Mesenchymal stem cell (in vitro differentiated cells and primary cell): Measurements from ENCODE around the gene EEFSEC.

Experiments used
- DNase-seq: peaks from one replicate; pipeline ENCODE4 v3.0.0-alpha.2; 2013
- H2AFZ ChIP-seq: one replicate; pipeline ENCODE4 v1.6.1; 2013; ENCODE audit warnings: low read depth, mild to moderate bottlenecking, control low read depth, inconsistent platforms, low read length, moderate library complexity
- H2AK5ac ChIP-seq: 2 replicates; pipeline ENCODE4 v1.6.1; 2013; ENCODE audit warnings: low read length, moderate library complexity, mild to moderate bottlenecking, inconsistent platforms; ENCODE audit not compliant: severe bottlenecking
- H2BK120ac ChIP-seq: one replicate; pipeline ENCODE4 v1.6.1; 2013; ENCODE audit warnings: low read depth, mild to moderate bottlenecking, inconsistent platforms, low read length, moderate library complexity
- H2BK12ac ChIP-seq, 2 experiments: one replicate each; pipeline ENCODE4 v1.6.1; 2013; ENCODE audit warnings: inconsistent platforms in 2 of 2, low read length in 2 of 2, mild to moderate bottlenecking in 2 of 2, moderate library complexity in 2 of 2, control low read depth in 1 of 2
- H2BK15ac ChIP-seq: one replicate; pipeline ENCODE4 v1.6.1; 2013; ENCODE audit warnings: mild to moderate bottlenecking, low read depth, inconsistent platforms; ENCODE audit not compliant: poor library complexity, severe bottlenecking
- H2BK5ac ChIP-seq: 2 replicates; pipeline ENCODE4 v1.6.1; 2013; ENCODE audit warnings: low read depth, mild to moderate bottlenecking, low read length, control low read depth, inconsistent platforms; ENCODE audit not compliant: poor library complexity, severe bottlenecking
- H3K14ac ChIP-seq, 2 experiments: one replicate each; pipeline ENCODE4 v1.6.1; 2013; ENCODE audit warnings: inconsistent platforms in 2 of 2, low read length in 2 of 2, control low read depth in 1 of 2, mild to moderate bottlenecking in 1 of 2, moderate library complexity in 1 of 2
- H3K18ac ChIP-seq, 2 experiments: one replicate each; pipeline ENCODE4 v1.6.1; 2013; ENCODE audit warnings: inconsistent platforms in 2 of 2, low read length in 2 of 2, control low read depth in 1 of 2, low read depth in 1 of 2, mild to moderate bottlenecking in 1 of 2
- H3K23ac ChIP-seq, 2 experiments: one replicate each; pipeline ENCODE4 v1.6.1; 2013; ENCODE audit warnings: inconsistent platforms in 2 of 2, low read length in 2 of 2, mild to moderate bottlenecking in 2 of 2, moderate library complexity in 2 of 2, control low read depth in 1 of 2
- H3K27ac ChIP-seq: 2 replicates; pipeline ENCODE4 v1.5.1; 2013; ENCODE audit warnings: mild to moderate bottlenecking, moderate library complexity, low read length, control low read depth, inconsistent platforms; ENCODE audit not compliant: poor library complexity, severe bottlenecking
- H3K27me3 ChIP-seq, 2 experiments: 2 replicates each; pipeline versions ENCODE4 v1.6.1 to v1.7.0; 2013; ENCODE audit warnings: low read length in 2 of 2, mild to moderate bottlenecking in 2 of 2, moderate library complexity in 2 of 2, control low read depth in 1 of 2, inconsistent platforms in 1 of 2; ENCODE audit not compliant: control insufficient read depth in 1 of 2, insufficient read depth in 1 of 2
- H3K36me3 ChIP-seq, 2 experiments: 2 replicates each; pipeline versions ENCODE4 v1.6.1 to v1.7.0; 2013; ENCODE audit warnings: low read length in 2 of 2, control low read depth in 1 of 2, inconsistent platforms in 1 of 2, low read depth in 1 of 2, mild to moderate bottlenecking in 1 of 2; ENCODE audit not compliant: insufficient read depth in 2 of 2, control insufficient read depth in 1 of 2
- H3K4ac ChIP-seq, 2 experiments: one replicate each; pipeline ENCODE4 v1.6.1; 2013; ENCODE audit warnings: inconsistent platforms in 2 of 2, low read length in 2 of 2, mild to moderate bottlenecking in 2 of 2, moderate library complexity in 2 of 2, control low read depth in 1 of 2, low read depth in 1 of 2
- H3K4me1 ChIP-seq: 2 replicates; pipeline ENCODE4 v1.6.1; 2013; ENCODE audit warnings: low read depth, low read length, control low read depth; ENCODE audit not compliant: control insufficient read depth, insufficient read depth
- H3K4me2 ChIP-seq: 2 replicates; pipeline ENCODE4 v1.6.1; 2013; ENCODE audit warnings: low read length, mild to moderate bottlenecking, inconsistent platforms; ENCODE audit not compliant: poor library complexity, severe bottlenecking
- H3K4me3 ChIP-seq, 2 experiments: 2 replicates each; pipeline versions ENCODE4 v1.5.1 to v1.7.0; 2013; ENCODE audit warnings: low read length in 2 of 2, mild to moderate bottlenecking in 2 of 2, control low read depth in 1 of 2, low read depth in 1 of 2; ENCODE audit not compliant: insufficient read depth in 1 of 2
- H3K79me1 ChIP-seq: replicated peaks from 2 replicates; pipeline ENCODE4 v1.6.1; 2013; ENCODE audit warnings: mild to moderate bottlenecking, control low read depth, low read length, inconsistent platforms; ENCODE audit not compliant: poor library complexity, severe bottlenecking
- H3K9ac ChIP-seq: 2 replicates; pipeline ENCODE4 v1.7.0; 2013; ENCODE audit warnings: mild to moderate bottlenecking, low read length, moderate library complexity
- H3K9me3 ChIP-seq: 2 replicates; pipeline ENCODE4 v1.7.0; 2013; ENCODE audit warnings: mild to moderate bottlenecking, low read length; ENCODE audit not compliant: control insufficient read depth
- H4K8ac ChIP-seq: one replicate; pipeline ENCODE4 v1.6.1; 2013; ENCODE audit warnings: inconsistent platforms, mild to moderate bottlenecking, low read length, moderate library complexity
- H4K91ac ChIP-seq: one replicate; pipeline ENCODE4 v1.6.1; 2013; ENCODE audit warnings: mild to moderate bottlenecking, low read length, inconsistent platforms
- WGBS: methylation state at CpG from one replicate; pipeline ENCODE4 v1.1.7; 2013; ENCODE audit warnings: mixed read lengths; 5-methylcytosine and 5-hydroxymethylcytosine counted together

EEFSEC gene

GRCh38 chr3:128285042-128285966 is 132.0 kb downstream of the EEFSEC start:
- Histone ChIP-seq H2BK5ac (no peak overlapping the region), H3K4me3 (no peak overlapping the region), H3K18ac (no peak overlapping the region), H2BK15ac (no peak overlapping the region), H2BK120ac (no peak overlapping the region), H4K8ac (no peak overlapping the region), H3K79me1 (no peaks in the 10 kb centered on the region), H3K4me1 (peaks cover 12% of the 10 kb centered on the region), H2BK12ac (no peak overlapping the region), H3K9ac (no peak overlapping the region), H4K91ac (no peak overlapping the region), H3K27ac (no peak overlapping the region), H3K36me3 (no peaks in the 10 kb centered on the region), H3K4ac (no peak overlapping the region), H3K23ac (no peak overlapping the region), H3K14ac (no peak overlapping the region), H3K9me3 (peaks cover under 1% of the 10 kb centered on the region), H2AK5ac (no peak overlapping the region), H2AFZ (no peak overlapping the region), H3K27me3 (no peaks in the 10 kb centered on the region), H3K4me2 (no peak overlapping the region)
- DNase-seq: no peak
- WGBS: 94% methylated on average over 11 of the region's 13 CpGs

- H3K27me3 ChIP-seq: no peaks in the 10 kb centered on the region
Observed at GRCh38 chr3:128285967-128286321, 132.7 kb downstream of the EEFSEC start.

GRCh38 chr3:128286691-128287090 is 133.4 kb downstream of the EEFSEC start:
- Histone ChIP-seq H3K4me3 (no peak overlapping the region), H3K9me3 (peaks cover 2% of the 10 kb centered on the region), H3K9ac (no peak overlapping the region), H3K14ac (no peak overlapping the region), H2BK120ac (no peak overlapping the region), H2AFZ (no peak overlapping the region), H2AK5ac (no peak overlapping the region), H3K4ac (no peak overlapping the region), H2BK15ac (no peak overlapping the region), H4K8ac (no peak overlapping the region), H2BK5ac (no peak overlapping the region), H3K36me3 (no peaks in the 10 kb centered on the region), H3K79me1 (no peaks in the 10 kb centered on the region), H3K4me1 (peaks cover 7% of the 10 kb centered on the region), H4K91ac (no peak overlapping the region), H3K18ac (no peak overlapping the region), H3K27ac (no peak overlapping the region), H3K27me3 (no peaks in the 10 kb centered on the region), H3K23ac (no peak overlapping the region), H3K4me2 (no peak overlapping the region), H2BK12ac (no peak overlapping the region)
- DNase-seq: no peak

More at GRCh38 chr3:128285967-128286321, 132.7 kb downstream of the EEFSEC start:
- Histone ChIP-seq H2BK15ac (no peak overlapping the region), H2AFZ (no peak overlapping the region), H3K18ac (no peak overlapping the region), H3K4me3 (no peak overlapping the region), H3K23ac (no peak overlapping the region), H3K4ac (no peak overlapping the region), H3K36me3 (no peaks in the 10 kb centered on the region), H3K9me3 (peaks cover 2% of the 10 kb centered on the region), H3K27ac (no peak overlapping the region), H4K91ac (no peak overlapping the region), H3K14ac (no peak overlapping the region), H2BK5ac (no peak overlapping the region), H3K4me2 (no peak overlapping the region), H3K9ac (no peak overlapping the region), H2AK5ac (no peak overlapping the region), H3K79me1 (no peaks in the 10 kb centered on the region), H2BK120ac (no peak overlapping the region), H4K8ac (no peak overlapping the region), H3K4me1 (peaks cover 7% of the 10 kb centered on the region), H2BK12ac (no peak overlapping the region)
- WGBS: 100% methylated on average over 1 of the region's 2 CpGs
- no peak for DNase-seq

- Histone ChIP-seq H3K79me1 (no peaks in the 10 kb centered on the region), H2BK12ac (no peak overlapping the region), H3K9ac (no peak overlapping the region), H2BK15ac (no peak overlapping the region), H4K91ac (no peak overlapping the region), H3K27ac (no peak overlapping the region), H4K8ac (no peak overlapping the region), H2BK120ac (no peak overlapping the region), H3K4me1 (peaks cover 7% of the 10 kb centered on the region), H3K23ac (no peak overlapping the region), H3K4ac (no peak overlapping the region), H2AFZ (no peak overlapping the region), H3K4me3 (no peak overlapping the region), H3K36me3 (no peaks in the 10 kb centered on the region), H2AK5ac (no peak overlapping the region), H3K18ac (no peak overlapping the region), H2BK5ac (no peak overlapping the region), H3K14ac (no peak overlapping the region), H3K9me3 (peaks cover 2% of the 10 kb centered on the region), H3K27me3 (no peaks in the 10 kb centered on the region), H3K4me2 (no peak overlapping the region)
- no peak for DNase-seq
- WGBS: 100% methylated on average over 2 of the region's 2 CpGs
Observed at GRCh38 chr3:128287216-128287615, 133.9 kb downstream of the EEFSEC start.
